Thyroid gland (tissue), 4 donors: Measurements from ENCODE around the gene DENND5B.

Source experiments
- CTCF ChIP-seq, 6 experiments: fragments of 200-600 bp in 3 of 6; fragments of 450-650 bp in 3 of 6; sonication (generic) in 3 of 6; IDR thresholded peaks; one replicate each; pipeline ENCODE4 v1.5.1; 2016 to 2019; ENCODE audit warnings: antibody characterized with exemption in 6 of 6, mild to moderate bottlenecking in 2 of 6, inconsistent platforms in 1 of 6, moderate library complexity in 1 of 6
- POLR2A ChIP-seq, 2 donors: fragments of 450-650 bp; IDR thresholded peaks; one replicate each; pipeline ENCODE4 v1.6.1; 2017; ENCODE audit warnings: antibody characterized with exemption in 2 of 2, mild to moderate bottlenecking in 2 of 2, moderate library complexity in 1 of 2

- TF ChIP-seq CTCF (IDR thresholded peaks at IDR 0.05) (no peak), POLR2A (IDR thresholded peaks at IDR 0.05) (no peak)
These were observed 150.3 kb downstream of the DENND5B start for GRCh38 chr12:31440586-31440985.
